ENCODE data around the gene PTPN9. TPM values are rescaled to one million over a fixed set of nuclear protein-coding genes. Genes with fewer than 3 reads are reported as not detected.

Gene PTPN9
- total RNA-seq, 2 donors from 2014 or later = 19.6 to 20.9 TPM

GRCh38 chr15:75420698-75421097 is 158.4 kb downstream of the PTPN9 start:
- TF ChIP-seq, protein P1, sequence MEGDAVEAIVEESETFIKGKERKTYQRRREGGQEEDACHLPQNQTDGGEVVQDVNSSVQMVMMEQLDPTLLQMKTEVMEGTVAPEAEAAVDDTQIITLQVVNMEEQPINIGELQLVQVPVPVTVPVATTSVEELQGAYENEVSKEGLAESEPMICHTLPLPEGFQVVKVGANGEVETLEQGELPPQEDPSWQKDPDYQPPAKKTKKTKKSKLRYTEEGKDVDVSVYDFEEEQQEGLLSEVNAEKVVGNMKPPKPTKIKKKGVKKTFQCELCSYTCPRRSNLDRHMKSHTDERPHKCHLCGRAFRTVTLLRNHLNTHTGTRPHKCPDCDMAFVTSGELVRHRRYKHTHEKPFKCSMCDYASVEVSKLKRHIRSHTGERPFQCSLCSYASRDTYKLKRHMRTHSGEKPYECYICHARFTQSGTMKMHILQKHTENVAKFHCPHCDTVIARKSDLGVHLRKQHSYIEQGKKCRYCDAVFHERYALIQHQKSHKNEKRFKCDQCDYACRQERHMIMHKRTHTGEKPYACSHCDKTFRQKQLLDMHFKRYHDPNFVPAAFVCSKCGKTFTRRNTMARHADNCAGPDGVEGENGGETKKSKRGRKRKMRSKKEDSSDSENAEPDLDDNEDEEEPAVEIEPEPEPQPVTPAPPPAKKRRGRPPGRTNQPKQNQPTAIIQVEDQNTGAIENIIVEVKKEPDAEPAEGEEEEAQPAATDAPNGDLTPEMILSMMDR (IDR thresholded peaks at IDR 0.05) = no peak
- Histone ChIP-seq H3K4me3 (no peak overlapping the region), H3K9me3 (no peaks in the 10 kb centered on the region), H3K27ac (no peak overlapping the region), H3K36me3 (peaks cover 22% of the 10 kb centered on the region), H3K27me3 (replicated peaks; ENCODE audit: insufficient read depth) (no peaks in the 10 kb centered on the region), H3K4me1 (ENCODE audit: control insufficient read depth in 1 of 2, low read depth in 2 of 2) (peaks cover 0 to 8% of the 10 kb centered on the region in 2 donors)
- DNase-seq (ENCODE audit: low spot score) (no peak), ATAC-seq (ENCODE audit: insufficient number of reproducible peaks, low FRiP score, low read depth) (no peak)

DNA sequence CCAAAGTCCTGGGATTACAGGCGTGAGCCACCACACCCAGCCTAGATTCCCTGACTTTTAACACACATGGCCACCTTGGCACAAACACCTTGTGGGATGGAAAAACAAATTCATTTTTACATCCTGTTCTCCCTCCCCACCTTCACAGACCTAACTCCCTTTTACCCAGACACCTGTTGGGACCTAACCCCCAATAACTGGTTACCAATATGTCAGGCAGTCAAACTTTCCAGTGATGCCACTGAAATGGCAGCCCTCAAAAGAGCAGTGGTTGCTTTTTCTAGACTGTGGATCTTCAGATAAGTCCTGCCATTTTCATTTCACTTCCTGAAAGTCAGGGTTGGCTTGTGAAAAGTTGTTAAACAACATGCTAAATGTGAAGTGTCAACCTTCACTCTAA is 162.5 kb downstream of the PTPN9 start:
- H3K9me3 ChIP-seq = no peaks in the 10 kb centered on the region
- no peak overlapping the region for H3K27ac ChIP-seq
- no peak overlapping the region for H3K4me3 ChIP-seq
- ATAC-seq (ENCODE audit: insufficient number of reproducible peaks, low FRiP score, low read depth) (no peak), DNase-seq (ENCODE audit: low spot score) (no peak)
- TF ChIP-seq, protein P1 (IDR thresholded peaks at IDR 0.05) = no peak
- H3K36me3 ChIP-seq = peaks cover 26% of the 10 kb centered on the region
- peaks cover 0 to 13% of the 10 kb centered on the region in 2 donors for H3K4me1 ChIP-seq (ENCODE audit: control insufficient read depth in 1 of 2, low read depth in 2 of 2)
- H3K27me3 ChIP-seq (replicated peaks; ENCODE audit: insufficient read depth) = no peaks in the 10 kb centered on the region

Other genes with a start within 250 kb of the PTPN9 start
- gene COMMD4, start 243.3 kb downstream of the PTPN9 start, total RNA-seq = 10 to 100 TPM; 57.6 to 71.2 TPM
- 10 to 100 TPM; 47.8 to 62.3 TPM for gene NEIL1, start 232.3 kb downstream of the PTPN9 start, total RNA-seq
- 100 to 1,000 TPM; 394 to 471 TPM for gene MAN2C1, start 210.7 kb downstream of the PTPN9 start, total RNA-seq
- gene SIN3A, start 127.6 kb downstream of the PTPN9 start, total RNA-seq = 10 to 100 TPM; 34.0 to 52.5 TPM
- 10 to 100 TPM in 1 of 2 donors, 1 to 10 TPM in 1; 5.8 to 16.9 TPM for gene SNUPN, start 46.4 kb upstream of the PTPN9 start, total RNA-seq
- gene IMP3, start 60.9 kb upstream of the PTPN9 start, total RNA-seq = 100 to 1,000 TPM in 1 of 2 donors, 10 to 100 TPM in 1; 79.9 to 127 TPM
- gene SNX33, start 68.6 kb upstream of the PTPN9 start, total RNA-seq = 10 to 100 TPM; 45.1 to 57.3 TPM
- gene CSPG4, start 133.5 kb upstream of the PTPN9 start, total RNA-seq = 100 to 1,000 TPM; 252 to 263 TPM

Data from thoracic aorta (tissue), 2 donors.